NB4 (cell line): Measurements from ENCODE around the gene CLSTN1.

Source experiments
- CTCF ChIP-seq: IDR thresholded peaks from one replicate; pipeline ENCODE4 v1.5.1; 2012; ENCODE audit warnings: low read depth, low read length
- MAX ChIP-seq: IDR thresholded peaks from 2 replicates; pipeline ENCODE4 v1.6.1; 2011; ENCODE audit warnings: low read depth, low read length
- MYC ChIP-seq: IDR thresholded peaks from 2 replicates; pipeline ENCODE4 v1.6.1; 2011; ENCODE audit warnings: low read depth, low read length
- POLR2A ChIP-seq: IDR thresholded peaks from 2 replicates; pipeline ENCODE4 v1.6.1; 2011; ENCODE audit warnings: mild to moderate bottlenecking; ENCODE audit not compliant: insufficient read length; ENCODE audit errors: extremely low read depth

GRCh38 chr1:9809100-9809510 lies 14.7 kb downstream of the CLSTN1 start:
- TF ChIP-seq POLR2A (no peak), CTCF (no peak), MAX (no peak), MYC (no peak)
